GM18511 (cell line): ENCODE data around the gene OSTF1.

Experiments
- ATAC-seq: cut with Tn5 transposase; IDR thresholded peaks from one replicate; pipeline ENCODE4 v1.9.1; 2021; ENCODE audit warnings: mild to moderate bottlenecking, moderate library complexity; ENCODE audit not compliant: unreplicated experiment

Gene OSTF1

DNA sequence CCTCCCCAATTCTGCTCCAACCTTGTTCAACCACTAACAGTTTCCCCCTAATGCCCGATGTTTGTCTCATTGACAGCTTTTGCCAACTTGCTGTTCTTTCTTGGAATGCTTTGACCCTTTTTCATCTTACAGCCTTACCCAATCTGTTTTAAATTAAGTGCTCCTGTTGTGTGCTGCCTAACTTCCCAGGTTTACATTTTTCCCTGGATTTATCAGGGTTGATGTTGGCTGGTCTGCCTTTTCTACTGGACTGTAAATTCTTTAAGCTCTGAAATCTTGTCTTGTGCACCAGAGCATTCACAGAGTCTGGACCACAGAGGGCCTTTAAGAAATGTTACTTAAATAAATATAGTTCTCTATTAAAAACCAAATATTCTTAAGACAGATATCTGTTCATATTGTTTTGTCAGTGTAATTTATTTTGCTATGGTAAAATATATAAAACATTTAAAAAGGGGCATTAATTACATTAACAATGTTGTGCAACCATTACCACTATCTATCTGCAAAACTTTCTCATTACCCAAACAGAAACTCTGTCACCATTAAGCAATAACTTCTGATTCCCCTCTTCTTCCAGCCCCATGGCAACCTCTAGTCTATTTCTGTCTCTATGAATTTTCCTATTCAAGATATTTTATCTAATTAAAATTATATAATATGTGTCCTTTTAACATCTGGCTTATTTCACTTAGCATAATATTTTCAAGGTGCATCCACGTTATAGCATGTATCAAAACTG lies 73.0 kb downstream of the OSTF1 start:
- no peak for ATAC-seq

DNA sequence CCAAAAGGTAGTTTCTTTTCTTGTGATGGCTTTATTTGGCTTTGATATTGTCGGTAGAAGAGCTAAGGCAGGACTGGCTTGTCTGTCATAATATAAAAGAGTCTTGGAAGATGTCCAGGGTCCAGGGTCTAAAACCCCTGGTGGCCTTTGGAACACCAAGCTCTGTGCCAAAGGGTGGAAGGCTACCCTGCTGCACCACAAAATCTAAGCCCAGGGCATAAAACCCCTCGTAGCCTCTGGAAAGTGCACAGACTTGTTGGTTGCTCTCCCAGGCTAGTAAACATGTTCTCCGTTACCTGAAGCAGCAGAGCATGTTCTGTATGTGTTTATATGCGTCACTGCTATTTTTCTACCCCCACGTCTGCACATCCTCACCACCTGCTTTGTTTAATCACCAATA lies 75.5 kb downstream of the OSTF1 start:
- no peak for ATAC-seq

DNA sequence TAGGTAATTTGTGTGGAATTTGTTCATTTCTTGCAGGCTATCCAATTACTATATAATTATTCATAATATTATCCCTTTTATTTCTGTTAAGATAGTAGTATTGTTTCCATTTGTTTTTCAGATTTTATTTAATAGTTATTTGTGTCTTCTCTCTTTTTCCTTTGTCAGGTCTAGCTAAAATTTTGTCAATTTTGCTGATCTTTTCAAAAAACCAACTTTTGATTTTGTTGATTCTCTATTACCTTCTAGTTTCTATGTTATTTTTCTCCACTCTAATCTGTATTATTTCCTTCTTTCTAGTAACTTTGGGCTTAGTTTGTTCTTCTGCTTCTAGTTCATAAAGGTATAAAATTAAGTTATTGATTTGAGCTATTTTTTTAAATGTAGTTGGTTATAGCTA lies 76.3 kb downstream of the OSTF1 start:
- ATAC-seq = no peak

DNA sequence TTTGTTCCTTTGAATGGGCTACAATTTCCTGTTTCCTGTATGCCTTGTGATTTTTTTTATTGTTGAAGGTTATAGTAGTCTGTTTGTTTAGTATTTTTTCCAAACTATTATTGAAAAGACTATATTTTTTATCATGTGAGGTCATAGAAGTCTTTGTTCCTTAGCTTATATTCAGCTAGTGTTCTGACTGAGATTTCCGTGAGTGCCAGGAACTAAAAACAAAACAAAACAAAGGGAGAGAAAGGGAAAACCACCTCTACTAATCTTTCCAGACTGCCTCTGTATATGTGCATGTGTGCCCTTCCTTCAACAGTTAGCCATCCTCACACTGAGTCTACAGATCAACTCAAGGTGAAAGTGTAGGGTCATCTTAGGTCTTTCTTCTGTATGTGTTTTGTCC lies 79.0 kb downstream of the OSTF1 start:
- ATAC-seq = no peak

DNA sequence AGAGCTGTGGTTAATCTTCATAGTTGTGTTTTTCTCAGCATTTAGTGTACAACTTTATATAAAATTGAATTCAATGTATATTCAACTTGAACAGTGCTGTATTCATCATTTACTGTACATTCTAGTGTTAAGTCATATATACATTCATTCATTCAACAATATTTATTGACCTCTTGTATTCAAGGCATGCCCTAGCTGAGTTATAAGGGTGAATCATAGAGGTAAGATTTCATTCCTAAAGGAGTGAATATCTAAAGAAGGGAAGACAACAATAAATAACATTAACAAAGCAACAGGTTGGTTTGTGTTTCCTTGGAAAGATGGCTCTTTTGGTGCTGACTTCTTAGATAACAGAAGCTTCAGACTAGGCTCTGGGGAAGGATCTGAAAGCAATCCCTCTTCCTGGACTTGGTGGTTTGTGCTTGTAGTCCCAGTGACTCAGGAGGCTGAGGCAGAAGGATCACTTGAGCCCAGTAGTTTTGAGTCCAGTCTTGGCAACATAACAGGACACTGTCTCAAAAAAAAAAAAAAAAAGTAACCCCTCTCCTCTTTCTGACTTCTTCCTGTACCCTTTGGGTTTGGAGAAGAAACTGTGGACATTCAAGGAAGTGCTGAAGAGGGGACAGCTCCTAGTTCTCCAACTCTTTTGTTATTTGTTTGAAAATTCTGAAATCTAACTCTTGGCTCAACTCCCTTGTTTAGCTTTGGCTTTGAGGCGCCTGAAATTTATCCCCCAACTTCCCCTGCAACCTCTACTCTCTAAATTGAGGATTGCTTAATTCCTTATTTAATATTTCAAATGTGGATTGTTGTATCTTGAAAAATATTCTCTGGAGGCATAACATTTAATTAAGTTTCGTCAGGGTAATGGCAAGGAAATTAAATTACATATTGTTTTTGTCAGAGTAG lies 80.2 kb downstream of the OSTF1 start:
- ATAC-seq = no peak

DNA sequence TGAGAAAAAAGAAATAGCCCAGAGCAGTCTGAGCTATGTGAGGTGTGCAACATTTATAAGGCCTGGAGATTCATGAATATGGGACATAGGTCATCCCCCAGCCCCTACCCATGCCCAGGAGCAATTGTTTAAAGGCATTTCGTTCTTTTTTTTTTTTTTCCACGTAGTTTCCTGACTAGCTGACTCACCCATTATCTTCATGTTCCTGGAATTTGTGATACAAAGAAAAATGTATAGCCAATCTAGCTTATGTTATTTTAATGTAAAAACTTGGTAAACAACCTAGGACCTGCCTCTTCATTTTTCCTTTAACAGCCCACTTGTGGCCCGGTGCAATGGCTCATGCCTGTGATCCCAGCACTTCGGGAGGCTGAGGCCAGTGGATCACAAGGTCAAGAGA lies 81.3 kb downstream of the OSTF1 start:
- no peak for ATAC-seq

DNA sequence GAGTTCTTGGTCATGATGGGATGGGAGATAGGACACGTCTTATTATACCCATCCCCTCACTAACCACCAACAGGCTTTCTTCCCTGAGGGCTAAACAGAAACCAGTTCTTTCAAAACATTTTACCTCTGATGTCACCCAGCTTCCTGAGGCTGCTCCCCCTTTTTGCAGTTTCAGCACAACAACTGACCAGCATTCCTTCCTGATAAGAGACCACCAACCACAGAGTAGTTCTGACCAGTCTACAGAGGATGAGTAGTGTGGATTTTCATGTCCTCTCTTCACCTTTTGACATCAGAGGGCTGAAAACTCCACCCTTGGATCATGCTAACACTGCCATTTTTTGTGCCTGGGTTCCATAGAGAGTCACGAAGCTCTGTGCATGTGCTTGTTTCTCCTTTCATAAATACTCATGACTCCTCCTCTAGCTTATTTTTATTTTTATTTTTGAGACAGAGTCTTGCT lies 82.6 kb downstream of the OSTF1 start:
- ATAC-seq = no peak

DNA sequence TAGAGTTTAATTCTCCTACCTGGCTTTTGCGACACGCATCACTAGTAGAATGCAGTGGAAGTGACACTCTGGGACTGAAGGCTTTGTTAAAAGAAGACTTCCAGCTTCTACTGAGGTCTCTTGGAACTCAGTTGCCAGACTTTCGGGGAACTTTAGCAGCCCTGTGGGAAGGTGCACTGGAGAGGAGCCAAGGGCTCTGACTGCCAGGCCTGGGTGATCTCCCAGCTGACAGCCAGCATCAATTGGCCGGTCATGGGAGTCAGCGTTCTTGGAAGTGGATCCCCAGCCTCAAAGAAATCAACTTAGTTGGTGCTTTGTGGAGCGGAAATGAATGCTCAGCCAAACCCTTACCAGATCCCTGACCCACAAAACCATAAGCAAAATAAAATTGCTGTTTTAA lies 87.1 kb downstream of the OSTF1 start:
- ATAC-seq = no peak

DNA sequence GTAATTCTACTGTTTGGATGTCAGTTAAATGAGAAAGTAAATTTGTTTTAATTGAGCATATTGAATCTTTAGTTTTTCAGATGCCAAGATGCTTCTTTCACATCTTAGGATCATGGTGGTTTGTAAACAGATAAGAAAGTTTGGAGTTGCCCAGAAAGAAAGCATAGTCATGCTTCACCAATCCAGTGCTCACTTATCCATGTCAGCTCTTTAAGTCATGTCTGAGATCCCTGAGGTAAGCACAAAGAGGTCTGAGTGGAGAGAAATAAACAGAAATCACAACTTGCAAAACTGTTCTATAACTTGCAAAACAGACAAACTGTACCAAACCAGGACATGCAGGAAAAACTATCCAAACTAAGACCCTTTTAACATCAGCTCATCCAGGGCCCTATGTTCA lies 87.7 kb downstream of the OSTF1 start:
- ATAC-seq = no peak

DNA sequence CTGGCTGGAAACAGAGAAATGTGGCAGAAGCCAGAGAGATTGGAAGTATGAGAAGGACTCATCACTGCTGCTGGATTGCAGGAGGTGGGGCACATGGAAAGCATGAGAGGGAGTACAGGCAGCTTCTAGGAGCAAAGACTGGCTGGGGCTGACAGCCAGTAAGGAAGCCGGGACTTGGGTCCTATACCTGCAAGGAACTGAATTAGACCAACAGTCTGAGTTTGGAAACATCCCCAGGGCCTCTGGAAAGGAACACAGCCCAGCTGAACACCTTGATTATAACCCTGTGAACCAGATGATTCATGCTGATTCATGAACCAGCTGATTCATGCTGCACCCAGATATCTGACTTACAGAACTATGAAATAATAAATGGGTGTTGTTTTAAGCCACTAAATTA lies 93.4 kb downstream of the OSTF1 start:
- no peak for ATAC-seq

DNA sequence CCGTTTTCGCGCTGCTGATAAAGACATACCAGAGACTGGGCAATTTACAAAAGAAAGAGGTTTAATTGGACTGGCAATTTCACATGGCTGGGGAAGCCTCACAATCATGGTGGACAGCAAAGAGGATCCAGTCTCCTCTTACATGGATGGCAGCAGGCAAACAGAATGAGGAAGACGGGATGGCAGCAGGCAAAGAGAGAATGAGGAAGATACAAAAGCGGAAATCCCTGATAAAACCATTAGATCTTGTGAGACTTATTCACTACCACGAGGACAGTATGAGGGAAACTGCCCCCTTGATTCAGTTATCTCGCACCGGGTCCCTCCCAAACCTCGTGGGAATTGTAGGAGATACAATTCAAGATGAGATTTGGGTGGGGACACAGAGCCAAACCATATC lies 95.0 kb downstream of the OSTF1 start:
- no peak for ATAC-seq

DNA sequence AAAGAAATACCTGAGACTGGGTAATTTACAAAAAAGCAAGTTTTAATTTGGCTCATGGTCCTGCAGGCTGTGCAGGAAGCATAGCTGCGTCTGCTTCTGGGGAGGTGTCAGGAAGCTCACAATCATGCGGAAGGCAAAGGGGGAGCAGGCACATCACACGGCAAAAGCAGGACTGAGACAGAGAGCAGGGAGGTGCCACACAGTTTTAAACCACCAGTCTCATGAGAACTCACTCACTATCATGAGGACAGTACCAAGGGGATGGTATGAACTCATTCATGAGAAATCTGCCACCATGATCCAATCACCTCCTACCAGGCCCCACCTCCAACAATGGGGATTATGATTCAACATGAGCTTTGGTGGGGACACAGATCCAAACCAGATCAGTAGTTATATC lies 96.2 kb downstream of the OSTF1 start:
- ATAC-seq = peak; percentile 30

DNA sequence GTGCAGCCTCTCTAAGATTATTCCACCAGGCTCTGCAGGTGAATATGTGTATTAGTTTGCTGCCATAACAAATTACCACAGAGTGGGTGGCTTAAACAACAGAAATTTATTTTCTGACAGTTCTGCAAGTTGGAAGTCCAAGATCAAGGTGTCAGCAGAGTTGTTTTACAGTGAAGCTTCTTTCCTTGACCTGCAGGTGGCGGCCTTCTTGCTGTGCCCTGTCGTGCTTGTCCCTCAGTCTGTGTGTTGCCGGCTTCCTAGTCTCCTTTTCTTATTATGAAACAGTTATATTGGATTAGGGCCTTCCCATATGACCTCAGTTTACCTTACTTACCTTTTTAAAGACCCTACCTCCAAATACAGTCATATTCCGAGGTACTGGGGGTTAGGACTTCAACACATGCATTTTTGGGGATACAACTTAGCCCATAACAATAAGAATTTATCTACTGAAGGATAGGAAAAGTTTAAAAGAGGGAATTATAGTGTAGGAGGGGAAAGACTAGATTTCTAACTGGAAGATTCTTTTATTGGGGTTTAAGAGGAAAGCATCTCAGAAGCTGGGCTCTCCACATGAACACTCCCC lies 97.4 kb downstream of the OSTF1 start:
- ATAC-seq = peak; percentile 80

DNA sequence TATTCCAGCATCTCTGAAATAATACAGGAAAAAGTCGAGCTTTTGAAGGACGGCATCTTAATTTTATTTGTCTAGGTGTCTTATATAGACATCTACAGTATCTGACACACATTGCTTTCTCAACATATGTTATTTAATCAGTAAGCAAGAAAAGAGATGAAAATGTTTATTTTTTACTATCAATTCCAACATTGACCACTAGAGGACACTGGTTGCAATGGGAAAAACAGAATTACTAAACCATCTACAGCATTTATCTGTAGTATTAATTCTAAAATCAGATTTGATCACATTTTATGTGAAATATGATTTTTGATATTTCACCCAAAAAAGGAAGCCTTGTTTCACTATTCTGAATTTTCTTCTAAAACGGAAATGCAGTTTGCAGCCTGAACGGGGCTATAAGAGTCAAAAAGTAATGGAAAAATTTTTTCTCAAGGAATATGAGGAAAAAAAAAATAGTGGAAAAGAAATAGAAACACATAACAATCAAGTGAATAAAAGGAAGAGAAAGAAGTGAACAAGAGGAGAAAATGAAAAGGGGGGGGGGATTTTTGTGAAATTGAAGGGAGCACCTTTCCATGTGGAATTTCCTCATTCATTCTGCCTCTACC lies 98.6 kb downstream of the OSTF1 start:
- no peak for ATAC-seq

DNA sequence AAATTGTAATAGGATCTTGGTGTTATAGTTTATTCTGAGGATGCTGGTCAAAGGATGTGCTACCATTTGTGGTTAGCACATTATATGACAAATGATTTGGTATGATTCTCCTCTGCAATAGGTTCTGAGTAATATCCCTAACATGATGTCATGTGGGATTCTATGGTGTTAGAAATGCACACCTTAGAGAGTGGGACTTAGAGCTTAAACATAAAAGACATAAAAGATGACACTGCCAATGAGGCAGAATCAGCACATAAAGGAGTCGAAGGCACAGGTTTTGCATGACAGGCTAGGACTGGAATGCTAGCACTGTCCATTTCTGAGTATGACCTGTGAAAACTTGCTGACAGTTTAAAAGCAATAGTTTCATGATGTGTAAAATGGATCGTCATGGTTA lies 100.4 kb downstream of the OSTF1 start:
- ATAC-seq = no peak

DNA sequence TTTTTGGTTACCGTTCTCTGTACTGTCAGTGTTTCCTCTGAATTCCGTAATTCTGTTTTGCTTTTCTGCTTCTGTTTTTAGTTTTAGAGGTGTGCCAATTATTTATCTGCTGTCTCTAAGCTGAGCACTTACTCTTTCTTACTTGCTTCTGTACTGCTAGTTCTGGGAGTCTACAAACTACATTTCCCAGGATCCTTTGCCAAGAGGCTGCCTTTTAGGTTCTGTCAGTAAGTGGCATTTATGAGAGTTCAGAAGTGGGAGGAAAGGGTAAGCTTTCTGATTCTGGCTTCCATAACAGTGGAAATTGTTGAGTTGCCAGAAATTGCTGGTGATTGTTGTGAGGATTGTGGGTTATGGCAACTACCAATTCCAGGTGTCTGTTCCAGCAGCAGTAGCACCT lies 102.4 kb downstream of the OSTF1 start:
- no peak for ATAC-seq
